GM12878 (cell line): Measurements from ENCODE around the gene PRRT1. TPM values are rescaled to one million over a fixed set of nuclear protein-coding genes. Genes with fewer than 3 reads are reported as not detected.

Source experiments
- CBFB ChIP-seq: IDR thresholded peaks from 2 replicates; pipeline ENCODE4 v1.6.1; 2016; ENCODE audit warnings: antibody characterized with exemption, low read depth
- DPF2 ChIP-seq: fragments of 450-650 bp; IDR thresholded peaks from 2 replicates; pipeline ENCODE4 v1.6.1; 2017; ENCODE audit warnings: mild to moderate bottlenecking
- EGR1 ChIP-seq, 2 experiments: IDR thresholded peaks; 1 replicate in 1 of 2; 2 replicates in 1 of 2; pipeline ENCODE4 v1.6.1; 2011 to 2012; ENCODE audit warnings: low read depth in 2 of 2, low read length in 2 of 2, borderline replicate concordance in 1 of 2, mild to moderate bottlenecking in 1 of 2, moderate library complexity in 1 of 2
- IKZF1 ChIP-seq: fragments of 450-650 bp; conservative IDR thresholded peaks from 2 replicates; pipeline ENCODE4 v1.6.1; 2017; ENCODE audit warnings: antibody characterized with exemption, mild to moderate bottlenecking
- NFYB ChIP-seq: IDR thresholded peaks from 2 replicates; pipeline ENCODE4 v1.6.1; 2011; ENCODE audit warnings: low read depth, mild to moderate bottlenecking, low read length, improper control_type of control experiment, moderate library complexity; ENCODE audit not compliant: insufficient read depth
- PAX5 ChIP-seq: IDR thresholded peaks from 2 replicates; pipeline ENCODE4 v1.6.1; 2011; ENCODE audit warnings: low read depth, low read length, borderline replicate concordance
- POU2F2 ChIP-seq: IDR thresholded peaks from 3 replicates; pipeline ENCODE4 v1.6.1; 2011; ENCODE audit warnings: low read depth, mild to moderate bottlenecking, low read length, borderline replicate concordance
- RAD21 ChIP-seq: IDR thresholded peaks from 2 replicates; pipeline ENCODE4 v1.6.1; 2011; ENCODE audit warnings: mild to moderate bottlenecking, low read depth, low read length, moderate library complexity; ENCODE audit not compliant: insufficient read depth
- RAD51 ChIP-seq: fragments of 450-650 bp; IDR thresholded peaks from 2 replicates; pipeline ENCODE4 v1.6.1; 2016; ENCODE audit warnings: moderate library complexity, mild to moderate bottlenecking, inconsistent platforms
- RFX5 ChIP-seq: IDR thresholded peaks from 2 replicates; pipeline ENCODE4 v1.6.1; 2011; ENCODE audit warnings: low read depth, low read length, improper control_type of control experiment
- SIN3A ChIP-seq: IDR thresholded peaks from 2 replicates; pipeline ENCODE4 v1.6.1; 2012; ENCODE audit warnings: low read depth, low read length, improper control_type of control experiment
- SMAD1 ChIP-seq: fragments of 450-650 bp; IDR thresholded peaks from 2 replicates; pipeline ENCODE4 v1.6.1; 2018; ENCODE audit warnings: mild to moderate bottlenecking, low read depth; ENCODE audit not compliant: partially characterized antibody
- SRF ChIP-seq, 2 experiments: IDR thresholded peaks; 2 replicates each; pipeline ENCODE4 v1.6.1; 2011; ENCODE audit warnings: low read depth in 2 of 2, low read length in 2 of 2, mild to moderate bottlenecking in 1 of 2, moderate library complexity in 1 of 2
- SUZ12 ChIP-seq: fragments of 200-600 bp; sonication (generic); IDR thresholded peaks from one replicate; pipeline ENCODE4 v1.6.1; 2018; ENCODE audit warnings: antibody characterized with exemption, mild to moderate bottlenecking; ENCODE audit not compliant: unreplicated experiment
- ZNF217 ChIP-seq: fragments of 450-650 bp; IDR thresholded peaks from 2 replicates; pipeline ENCODE4 v1.6.1; 2017; ENCODE audit warnings: antibody characterized with exemption, mild to moderate bottlenecking
- polyA plus RNA-seq, 11 experiments: library from polyadenylated mRNA; depleted of rRNA in 4 of 11; unstranded in 6 of 11; stranded (reverse) in 5 of 11; fragments of >200 nt; fragmentation: Nextera tagmentation in 4 of 11; fragmentation: Illumina TruSeq in 1 of 11; extraction: Ambion mirVana in 4 of 11; extraction: Trizol in 1 of 11; gene quantifications; 1 replicate in 1 of 11; 2 replicates in 10 of 11; pipeline versions ENCODE4 v1.2.1 to v1.2.3, GENCODE V29; 2011 to 2016; ENCODE audit warnings: inconsistent platforms in 2 of 11, missing spikeins in 2 of 11, low read depth in 1 of 11
- total RNA-seq, 4 experiments: library from RNA; depleted of rRNA in 3 of 4; stranded (reverse); fragments of >200 nt in 3 of 4; fragmentation: Illumina TruSeq in 1 of 4; extraction: Trizol in 1 of 4; gene quantifications; 2 replicates each; pipeline versions ENCODE4 v1.2.1 to v1.2.3, GENCODE V29; 2013 to 2021
- TF ChIP-seq, protein P1 (sequence below): fragments of 450-650 bp; IDR thresholded peaks from 2 replicates; pipeline ENCODE4 v1.6.1; 2017; ENCODE audit warnings: mild to moderate bottlenecking
- TF ChIP-seq, protein P2 (sequence below): fragments of 450-650 bp; IDR thresholded peaks from 2 replicates; pipeline ENCODE4 v1.6.1; 2014; ENCODE audit warnings: mild to moderate bottlenecking

The PRRT1 gene
- total and polyA plus RNA-seq, 10 of the 15 experiments (the other 5 are each of a cell fraction or from before 2014, with no cell fraction given), result 0.04 to 0.15 (median 0.10) TPM; not detected in 6

DNA sequence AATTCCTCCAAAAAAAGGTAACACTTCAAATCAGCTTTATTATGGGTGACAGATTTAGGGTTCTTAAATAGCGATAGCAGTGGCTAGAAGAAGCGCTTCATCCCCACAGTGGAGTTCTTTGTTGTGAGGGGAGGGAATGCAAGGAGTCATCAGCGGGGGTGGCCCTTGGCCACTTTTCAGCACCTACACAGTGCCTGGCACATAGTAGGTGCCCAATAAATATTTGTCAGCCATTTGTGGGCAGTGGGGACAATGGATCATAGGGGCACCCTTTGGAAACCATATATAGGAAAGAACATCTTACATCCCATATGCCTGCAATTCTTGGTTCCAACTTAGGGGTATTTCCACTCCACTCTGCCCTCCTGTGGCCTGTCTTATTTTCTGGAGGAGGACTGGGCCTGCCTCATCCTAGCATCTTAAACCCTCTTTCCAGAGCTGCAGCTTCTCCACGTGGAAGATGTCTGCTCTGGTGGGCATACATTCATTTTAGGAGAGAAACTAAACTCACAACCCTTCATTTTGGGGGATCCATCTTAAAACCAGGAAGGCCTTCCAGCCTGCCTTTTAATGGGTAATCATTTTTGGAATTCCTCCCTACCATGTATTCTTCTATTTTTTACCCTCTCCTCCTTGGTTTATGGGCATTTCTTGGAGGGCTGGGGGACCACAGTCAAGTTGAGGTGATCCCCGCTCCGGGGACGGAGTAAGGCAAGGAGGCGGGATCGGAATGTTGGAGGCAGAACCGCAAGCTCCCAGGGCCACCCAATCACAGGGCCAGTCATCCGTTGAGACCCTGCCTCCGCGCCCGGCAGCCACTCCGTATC is 43.3 kb upstream of the PRRT1 start (continued):
- peak; percentile 43; the same call in 1 of the 2 replicates for TF ChIP-seq RAD21
- TF ChIP-seq DPF2, result 0 out of 2 replicates have a peak, but pooled peaks have one; percentile 52
- TF ChIP-seq, protein P1, sequence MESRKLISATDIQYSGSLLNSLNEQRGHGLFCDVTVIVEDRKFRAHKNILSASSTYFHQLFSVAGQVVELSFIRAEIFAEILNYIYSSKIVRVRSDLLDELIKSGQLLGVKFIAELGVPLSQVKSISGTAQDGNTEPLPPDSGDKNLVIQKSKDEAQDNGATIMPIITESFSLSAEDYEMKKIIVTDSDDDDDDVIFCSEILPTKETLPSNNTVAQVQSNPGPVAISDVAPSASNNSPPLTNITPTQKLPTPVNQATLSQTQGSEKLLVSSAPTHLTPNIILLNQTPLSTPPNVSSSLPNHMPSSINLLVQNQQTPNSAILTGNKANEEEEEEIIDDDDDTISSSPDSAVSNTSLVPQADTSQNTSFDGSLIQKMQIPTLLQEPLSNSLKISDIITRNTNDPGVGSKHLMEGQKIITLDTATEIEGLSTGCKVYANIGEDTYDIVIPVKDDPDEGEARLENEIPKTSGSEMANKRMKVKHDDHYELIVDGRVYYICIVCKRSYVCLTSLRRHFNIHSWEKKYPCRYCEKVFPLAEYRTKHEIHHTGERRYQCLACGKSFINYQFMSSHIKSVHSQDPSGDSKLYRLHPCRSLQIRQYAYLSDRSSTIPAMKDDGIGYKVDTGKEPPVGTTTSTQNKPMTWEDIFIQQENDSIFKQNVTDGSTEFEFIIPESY, result no peak
- no peak for TF ChIP-seq ZNF217
- TF ChIP-seq SUZ12, result no peak
- TF ChIP-seq, protein P2, sequence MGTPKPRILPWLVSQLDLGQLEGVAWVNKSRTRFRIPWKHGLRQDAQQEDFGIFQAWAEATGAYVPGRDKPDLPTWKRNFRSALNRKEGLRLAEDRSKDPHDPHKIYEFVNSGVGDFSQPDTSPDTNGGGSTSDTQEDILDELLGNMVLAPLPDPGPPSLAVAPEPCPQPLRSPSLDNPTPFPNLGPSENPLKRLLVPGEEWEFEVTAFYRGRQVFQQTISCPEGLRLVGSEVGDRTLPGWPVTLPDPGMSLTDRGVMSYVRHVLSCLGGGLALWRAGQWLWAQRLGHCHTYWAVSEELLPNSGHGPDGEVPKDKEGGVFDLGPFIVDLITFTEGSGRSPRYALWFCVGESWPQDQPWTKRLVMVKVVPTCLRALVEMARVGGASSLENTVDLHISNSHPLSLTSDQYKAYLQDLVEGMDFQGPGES, result peak; percentile 64
- TF ChIP-seq RAD51, result peak; percentile 15; the same call in 1 of the 2 replicates
- TF ChIP-seq SIN3A, result peak; percentile 34; the same call in 1 of the 2 replicates
- TF ChIP-seq RFX5, result peak; percentile 79
- no peak for TF ChIP-seq NFYB
- no peak for TF ChIP-seq SRF (IDR thresholded peaks at IDR 0.05; ENCODE audit: low read depth in 2 of 2, low read length in 2 of 2)
- TF ChIP-seq SMAD1, result peak; percentile 87
- TF ChIP-seq IKZF1, result peak; percentile 27; the same call in 1 of the 2 replicates
- TF ChIP-seq EGR1 (IDR thresholded peaks at IDR 0.05; ENCODE audit: borderline replicate concordance in 1 of 2, low read depth in 2 of 2, low read length in 2 of 2), result no peak
- no peak; the same call in 1 of the 2 replicates for TF ChIP-seq CBFB
- no peak for TF ChIP-seq PAX5
- TF ChIP-seq POU2F2, result peak; percentile 66; the same call in 1 of the 3 replicates
